Astrocyte (in vitro differentiated cells and primary cell): ENCODE measurements around the gene DGKH. TPM values are rescaled to one million over a fixed set of nuclear protein-coding genes. Genes with fewer than 3 reads are reported as not detected.

Experiments used
- DNase-seq: peaks from one replicate; pipeline ENCODE4 v3.0.0-alpha.2; 2010; ENCODE audit warnings: low read depth
- FAIRE-seq: peaks from 2 replicates; lab custom pipeline; 2011; peaks lifted over from hg19 to GRCh38; lab: Jason Lieb, UNC
- H2AFZ ChIP-seq: 2 replicates; pipeline ENCODE4 v1.6.0; 2012; ENCODE audit warnings: low read depth, low read length, inconsistent platforms
- H3K27ac ChIP-seq: 2 replicates; pipeline ENCODE4 v1.5.1; 2011; ENCODE audit warnings: low read depth, low read length, inconsistent platforms
- H3K27me3 ChIP-seq: 2 replicates; pipeline ENCODE4 v1.6.0; 2011; ENCODE audit warnings: low read length, inconsistent platforms; ENCODE audit not compliant: insufficient read depth
- H3K36me3 ChIP-seq: 2 replicates; pipeline ENCODE4 v1.5.1; 2011; ENCODE audit warnings: low read length, inconsistent platforms; ENCODE audit not compliant: insufficient read depth
- H3K4me1 ChIP-seq: 2 replicates; pipeline ENCODE4 v1.5.1; 2011; ENCODE audit warnings: low read length, inconsistent platforms; ENCODE audit not compliant: insufficient read depth
- H3K4me2 ChIP-seq: 2 replicates; pipeline ENCODE4 v1.6.0; 2012; ENCODE audit warnings: low read length, inconsistent platforms
- H3K4me3 ChIP-seq: 2 replicates; pipeline ENCODE4 v1.5.1; 2011; ENCODE audit warnings: low read depth, mild to moderate bottlenecking, low read length, inconsistent platforms; ENCODE audit not compliant: insufficient read depth
- H3K79me2 ChIP-seq: 2 replicates; pipeline ENCODE4 v1.6.0; 2012; ENCODE audit warnings: mild to moderate bottlenecking, low read length, inconsistent platforms; ENCODE audit not compliant: insufficient read depth
- H3K9ac ChIP-seq: 2 replicates; pipeline ENCODE4 v1.6.0; 2012; ENCODE audit warnings: mild to moderate bottlenecking, low read length, inconsistent platforms
- H3K9me3 ChIP-seq: 2 replicates; pipeline ENCODE4 v1.5.1; 2012; ENCODE audit warnings: low read depth, mild to moderate bottlenecking, low read length, inconsistent platforms; ENCODE audit not compliant: insufficient read depth
- H4K20me1 ChIP-seq: 2 replicates; pipeline ENCODE4 v1.6.0; 2012; ENCODE audit warnings: low read length, inconsistent platforms; ENCODE audit not compliant: insufficient read depth
- H3K27ac Mint-ChIP-seq: one replicate; pipeline ENCODE4 v1.8.0; 2021; ENCODE audit warnings: mild to moderate bottlenecking, mixed read lengths; ENCODE audit not compliant: unreplicated experiment
- H3K27me3 Mint-ChIP-seq: one replicate; pipeline ENCODE4 v1.8.0; 2021; ENCODE audit warnings: low read depth, mixed read lengths; ENCODE audit not compliant: unreplicated experiment
- H3K36me3 Mint-ChIP-seq: one replicate; pipeline ENCODE4 v1.8.0; 2021; ENCODE audit warnings: low read depth, mixed read lengths; ENCODE audit not compliant: unreplicated experiment
- H3K4me1 Mint-ChIP-seq: one replicate; pipeline ENCODE4 v1.8.0; 2021; ENCODE audit warnings: low read depth, mixed read lengths; ENCODE audit not compliant: unreplicated experiment
- H3K4me3 Mint-ChIP-seq: one replicate; pipeline ENCODE4 v1.8.0; 2021; ENCODE audit warnings: mild to moderate bottlenecking, moderate library complexity, mixed read lengths; ENCODE audit not compliant: unreplicated experiment
- H3K9me3 Mint-ChIP-seq: one replicate; pipeline ENCODE4 v1.8.0; 2021; ENCODE audit warnings: mild to moderate bottlenecking, mixed read lengths; ENCODE audit not compliant: unreplicated experiment
- CTCF ChIP-seq: IDR thresholded peaks from 2 replicates; pipeline ENCODE4 v1.5.1; 2011; ENCODE audit warnings: low read depth, mild to moderate bottlenecking, inconsistent platforms, low read length, moderate library complexity; ENCODE audit not compliant: insufficient read depth
- EZH2 ChIP-seq: IDR thresholded peaks from 2 replicates; pipeline ENCODE4 v1.6.1; 2012; ENCODE audit warnings: mild to moderate bottlenecking, low read length, inconsistent platforms; ENCODE audit not compliant: insufficient read depth
- total RNA-seq: library from RNA; stranded (reverse); gene quantifications from 2 replicates; pipeline ENCODE4 v1.2.1, GENCODE V29; 2021

The DGKH gene
- total RNA-seq, 1 donor from 2014 or later = 16.4 TPM

GRCh38 chr13:42272804-42273175 lies 224.3 kb downstream of the DGKH start:
- DNase-seq (no peak), FAIRE-seq (no peak)
- Histone ChIP-seq H3K9me3 (no peaks in the 10 kb centered on the region), H3K27me3 (no peaks in the 10 kb centered on the region), H2AFZ (peak overlapping the region; percentile 85), H3K36me3 (no peaks in the 10 kb centered on the region), H4K20me1 (peaks cover 20% of the 10 kb centered on the region), H3K4me3 (peak overlapping the region; percentile 89), H3K4me2 (peak overlapping the region; percentile 94), H3K79me2 (peaks cover 53% of the 10 kb centered on the region), H3K9ac (peak overlapping the region; percentile 92), H3K27ac (peak overlapping the region; percentile 78), H3K4me1 (peaks cover 5% of the 10 kb centered on the region)
- Mint-ChIP-seq H3K9me3 (no peaks in the 10 kb centered on the region), H3K36me3 (no peaks in the 10 kb centered on the region), H3K27me3 (no peaks in the 10 kb centered on the region), H3K4me1 (peaks cover 13% of the 10 kb centered on the region), H3K4me3 (peak overlapping the region; percentile 98), H3K27ac (peak overlapping the region; percentile 72)
- no peak for TF ChIP-seq EZH2
- TF ChIP-seq CTCF = no peak

GRCh38 chr13:42274386-42275097 lies 226.1 kb downstream of the DGKH start:
- no peak for FAIRE-seq
- H3K27ac Mint-ChIP-seq = no peak overlapping the region
- Histone ChIP-seq H3K79me2 (peaks cover 70% of the 10 kb centered on the region), H3K4me3 (no peak overlapping the region), H3K4me1 (peaks cover 5% of the 10 kb centered on the region), H3K36me3 (no peaks in the 10 kb centered on the region), H4K20me1 (peaks cover 32% of the 10 kb centered on the region), H3K9ac (no peak overlapping the region), H2AFZ (no peak overlapping the region), H3K27ac (no peak overlapping the region), H3K9me3 (no peaks in the 10 kb centered on the region), H3K27me3 (no peaks in the 10 kb centered on the region), H3K4me2 (no peak overlapping the region)
- DNase-seq = no peak
- H3K4me3 Mint-ChIP-seq = no peak overlapping the region
- no peaks in the 10 kb centered on the region for H3K36me3 Mint-ChIP-seq
- peaks cover 19% of the 10 kb centered on the region for H3K4me1 Mint-ChIP-seq
- no peaks in the 10 kb centered on the region for H3K9me3 Mint-ChIP-seq
- TF ChIP-seq EZH2 = no peak
- TF ChIP-seq CTCF = no peak
- H3K27me3 Mint-ChIP-seq = no peaks in the 10 kb centered on the region

GRCh38 chr13:42275098-42275471 lies 226.6 kb downstream of the DGKH start:
- Histone ChIP-seq H3K4me2 (no peak overlapping the region), H3K27ac (no peak overlapping the region), H4K20me1 (peaks cover 38% of the 10 kb centered on the region), H3K36me3 (no peaks in the 10 kb centered on the region), H3K79me2 (peaks cover 76% of the 10 kb centered on the region), H3K27me3 (no peaks in the 10 kb centered on the region), H3K9ac (no peak overlapping the region), H2AFZ (no peak overlapping the region), H3K4me3 (no peak overlapping the region), H3K4me1 (peaks cover 5% of the 10 kb centered on the region), H3K9me3 (no peaks in the 10 kb centered on the region)
- DNase-seq (no peak), FAIRE-seq (no peak)
- Mint-ChIP-seq H3K9me3 (no peaks in the 10 kb centered on the region), H3K36me3 (no peaks in the 10 kb centered on the region), H3K4me1 (peaks cover 19% of the 10 kb centered on the region), H3K4me3 (no peak overlapping the region), H3K27ac (no peak overlapping the region), H3K27me3 (no peaks in the 10 kb centered on the region)
- no peak for TF ChIP-seq CTCF
- TF ChIP-seq EZH2 = no peak
